GM19239 (cell line): ENCODE measurements around the gene CHST3.

Experiments
- DNase-seq: peaks from one replicate; pipeline ENCODE4 v3.0.0; 2011; ENCODE audit warnings: low spot score; ENCODE audit not compliant: insufficient read length
- FAIRE-seq: peaks from 2 replicates; lab custom pipeline; 2011; peaks lifted over from hg19 to GRCh38; lab: Jason Lieb, UNC

The CHST3 gene

DNA sequence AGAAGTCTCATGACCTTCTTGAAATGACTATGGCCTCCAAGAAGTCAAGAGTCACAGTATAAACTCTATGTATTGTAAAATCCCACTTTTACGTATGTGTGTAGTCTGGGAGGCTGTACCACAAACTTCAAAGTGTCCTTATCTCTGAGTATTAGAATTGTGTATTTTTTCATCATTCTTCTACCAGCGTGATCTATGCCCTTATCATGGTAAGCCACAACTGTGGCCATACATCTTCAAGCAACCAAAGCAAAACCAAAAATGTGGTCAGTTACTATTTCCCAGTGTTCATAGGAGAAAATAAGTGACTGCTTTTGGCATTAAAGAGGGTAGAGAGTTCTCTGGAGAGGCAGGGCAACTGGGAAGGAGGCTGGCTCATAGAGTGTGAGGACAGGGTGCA is 81.4 kb downstream of the CHST3 start:
- DNase-seq (no peak), FAIRE-seq (no peak)

DNA sequence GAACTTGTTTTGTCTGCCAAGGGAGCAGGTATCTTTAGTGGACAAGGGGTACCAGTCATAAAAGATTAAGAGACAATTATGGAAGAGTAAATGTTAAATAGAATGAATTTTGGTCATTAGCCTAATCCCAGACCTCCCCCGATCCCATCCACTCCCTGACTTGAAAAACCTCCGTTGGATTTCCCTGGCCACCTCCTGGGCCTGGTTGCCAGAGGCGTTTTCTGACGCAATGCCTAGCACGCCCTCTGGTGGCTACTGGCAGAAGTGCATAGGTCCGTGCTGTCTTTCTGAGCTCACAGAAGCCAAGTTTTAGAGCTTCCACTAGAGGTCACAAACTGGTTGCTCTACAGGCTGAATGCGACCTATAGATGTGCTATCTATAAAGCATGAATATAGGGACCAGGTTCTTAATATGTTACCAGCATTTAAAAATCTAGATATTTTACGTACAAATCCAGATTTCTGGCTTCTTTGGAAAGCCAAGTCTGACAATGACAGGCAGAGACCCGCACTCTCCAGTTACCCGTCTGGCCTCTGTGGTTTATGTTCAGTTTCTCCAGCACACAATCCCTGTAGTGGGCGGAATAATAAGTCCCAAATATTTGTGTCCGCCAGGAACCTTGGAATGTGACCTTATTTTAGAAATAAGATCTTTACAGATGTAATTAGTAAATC is 84.4 kb downstream of the CHST3 start:
- peak; percentile 91 for FAIRE-seq
- DNase-seq, result peak; percentile 91

DNA sequence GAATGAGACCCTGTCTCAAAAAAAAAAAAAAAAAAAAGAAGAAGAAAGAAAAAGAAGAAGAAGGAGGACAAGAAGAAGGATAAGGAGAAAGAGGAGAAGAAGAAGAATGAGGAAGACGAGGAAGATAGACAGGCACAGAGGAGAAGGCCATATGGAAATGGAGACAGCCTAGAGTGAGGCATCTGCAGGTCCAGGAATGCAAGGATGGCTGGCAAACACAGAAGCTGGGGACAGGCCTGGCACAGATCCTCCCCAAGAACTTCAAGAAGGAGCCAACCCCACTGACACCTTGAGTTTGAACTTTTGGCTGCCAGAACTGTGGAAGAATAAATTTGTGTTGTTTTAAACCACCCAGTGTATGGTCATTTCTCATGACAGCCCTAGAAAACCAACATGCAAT is 85.3 kb downstream of the CHST3 start:
- FAIRE-seq (no peak), DNase-seq (no peak)

GRCh38 chr10:72049969-72050781 is 86.0 kb downstream of the CHST3 start:
- DNase-seq, result no peak
- no peak for FAIRE-seq

DNA sequence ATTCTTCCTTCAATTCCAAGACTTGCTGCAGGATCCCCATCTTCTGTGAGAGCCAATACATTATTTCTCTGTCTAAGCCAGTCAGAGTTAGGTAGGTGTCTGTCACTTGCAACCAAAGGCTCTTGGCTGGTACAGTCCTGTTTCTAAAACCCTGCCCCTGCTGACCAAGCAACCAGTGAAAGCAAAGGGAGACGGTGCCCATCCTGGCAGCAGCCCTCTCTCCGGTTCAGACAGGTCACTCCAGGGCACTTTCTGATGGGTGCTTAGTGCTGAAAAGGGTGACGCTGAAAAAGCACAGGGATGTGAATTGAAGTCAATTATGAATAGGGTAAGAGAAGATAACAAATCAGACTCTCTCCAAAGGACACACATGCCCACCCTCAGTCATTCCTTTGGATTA is 86.7 kb downstream of the CHST3 start:
- no peak for DNase-seq
- FAIRE-seq, result no peak

GRCh38 chr10:72053690-72054089 is 89.5 kb downstream of the CHST3 start:
- no peak for FAIRE-seq

DNA sequence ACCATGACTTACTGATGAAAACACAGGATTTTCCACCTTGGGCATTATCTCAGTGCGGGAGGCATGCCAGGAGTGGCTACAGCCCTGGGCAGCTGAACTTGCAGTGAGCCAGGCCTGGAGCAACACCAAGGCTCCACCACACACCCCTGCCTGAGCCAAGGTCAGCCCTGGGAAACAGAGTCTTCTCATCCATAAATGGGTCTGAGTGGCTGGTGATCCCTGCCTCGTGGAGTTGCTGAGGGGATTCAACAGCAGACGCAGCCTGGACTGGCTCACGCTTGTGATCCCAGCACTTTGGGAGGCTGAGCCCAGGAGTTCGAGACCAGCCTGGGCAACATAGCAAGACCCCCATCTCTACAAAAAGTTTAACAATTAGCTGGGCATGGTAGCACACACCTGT is 91.9 kb downstream of the CHST3 start:
- DNase-seq (no peak), FAIRE-seq (no peak)

More at GRCh38 chr10:72053690-72054089, 89.5 kb downstream of the CHST3 start:
- no peak for DNase-seq

- no peak for FAIRE-seq
- no peak for DNase-seq
Observed at GRCh38 chr10:72056932-72057751, 92.9 kb downstream of the CHST3 start.

DNA sequence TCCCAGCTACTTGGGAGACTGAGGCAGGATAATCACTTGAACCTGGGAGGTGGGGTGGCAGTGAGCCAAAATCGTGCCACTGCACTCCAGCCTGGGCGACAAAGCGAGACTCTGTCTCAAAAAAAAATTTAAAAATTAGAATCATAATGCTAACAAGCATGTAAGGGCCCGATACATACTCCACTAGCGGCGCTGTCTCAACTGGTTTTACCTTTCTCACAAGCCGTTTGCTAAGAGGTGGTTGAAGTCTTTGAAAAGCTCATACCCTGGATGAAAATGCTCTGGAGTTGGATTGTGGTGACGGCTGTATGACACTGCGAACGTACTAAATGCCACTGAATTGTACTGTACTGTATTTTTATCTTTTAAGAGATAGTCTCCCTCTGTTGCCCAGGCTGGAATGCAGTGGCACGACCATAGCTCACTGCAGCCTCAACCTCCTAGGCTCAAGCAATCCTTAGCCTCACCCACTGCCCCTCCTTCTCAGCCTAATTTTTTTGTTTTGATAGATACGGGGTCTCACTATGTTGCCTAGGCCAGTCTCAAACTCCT is 94.2 kb downstream of the CHST3 start:
- DNase-seq, result no peak
- no peak for FAIRE-seq

DNA sequence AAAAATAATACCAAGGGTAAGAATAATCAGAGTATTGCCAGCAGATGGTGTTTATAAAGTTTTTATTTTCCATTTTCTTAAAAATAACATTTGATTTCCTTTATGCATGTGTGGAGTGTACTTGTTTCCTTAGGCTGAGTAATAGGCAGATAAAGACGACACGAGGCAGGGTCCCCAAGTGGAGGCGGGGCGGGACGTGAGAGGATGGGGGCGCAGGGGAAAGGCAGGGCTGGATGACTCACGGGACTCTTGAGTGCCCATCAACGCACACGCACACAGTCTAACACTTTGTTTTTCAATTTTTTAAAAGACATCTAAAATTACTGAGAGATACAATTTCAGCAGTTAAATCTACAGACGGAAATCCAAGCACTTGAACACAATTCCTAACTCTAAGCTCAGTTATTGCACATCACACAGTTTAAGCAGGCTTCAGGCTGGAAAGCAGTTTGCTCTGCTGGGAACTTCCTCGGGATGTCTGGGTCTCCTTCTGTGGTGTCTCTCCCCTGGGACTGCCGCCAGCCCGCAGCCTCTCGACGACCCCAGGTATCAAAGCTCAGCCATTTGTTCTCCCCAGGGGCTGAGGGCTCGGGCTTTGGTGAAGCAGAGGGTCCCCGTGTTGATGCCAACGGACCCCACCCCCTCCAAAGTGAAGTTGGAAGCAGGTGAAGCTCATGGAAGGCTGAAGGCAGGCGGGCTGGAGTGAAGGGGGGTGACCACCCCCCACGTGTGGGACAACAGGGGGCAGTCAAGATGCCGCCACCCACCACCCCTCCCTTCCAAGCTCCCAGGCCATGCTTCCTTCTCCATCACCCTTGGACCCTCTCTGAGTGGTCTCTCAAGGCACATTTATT is 95.0 kb downstream of the CHST3 start:
- DNase-seq (no peak), FAIRE-seq (no peak)

DNA sequence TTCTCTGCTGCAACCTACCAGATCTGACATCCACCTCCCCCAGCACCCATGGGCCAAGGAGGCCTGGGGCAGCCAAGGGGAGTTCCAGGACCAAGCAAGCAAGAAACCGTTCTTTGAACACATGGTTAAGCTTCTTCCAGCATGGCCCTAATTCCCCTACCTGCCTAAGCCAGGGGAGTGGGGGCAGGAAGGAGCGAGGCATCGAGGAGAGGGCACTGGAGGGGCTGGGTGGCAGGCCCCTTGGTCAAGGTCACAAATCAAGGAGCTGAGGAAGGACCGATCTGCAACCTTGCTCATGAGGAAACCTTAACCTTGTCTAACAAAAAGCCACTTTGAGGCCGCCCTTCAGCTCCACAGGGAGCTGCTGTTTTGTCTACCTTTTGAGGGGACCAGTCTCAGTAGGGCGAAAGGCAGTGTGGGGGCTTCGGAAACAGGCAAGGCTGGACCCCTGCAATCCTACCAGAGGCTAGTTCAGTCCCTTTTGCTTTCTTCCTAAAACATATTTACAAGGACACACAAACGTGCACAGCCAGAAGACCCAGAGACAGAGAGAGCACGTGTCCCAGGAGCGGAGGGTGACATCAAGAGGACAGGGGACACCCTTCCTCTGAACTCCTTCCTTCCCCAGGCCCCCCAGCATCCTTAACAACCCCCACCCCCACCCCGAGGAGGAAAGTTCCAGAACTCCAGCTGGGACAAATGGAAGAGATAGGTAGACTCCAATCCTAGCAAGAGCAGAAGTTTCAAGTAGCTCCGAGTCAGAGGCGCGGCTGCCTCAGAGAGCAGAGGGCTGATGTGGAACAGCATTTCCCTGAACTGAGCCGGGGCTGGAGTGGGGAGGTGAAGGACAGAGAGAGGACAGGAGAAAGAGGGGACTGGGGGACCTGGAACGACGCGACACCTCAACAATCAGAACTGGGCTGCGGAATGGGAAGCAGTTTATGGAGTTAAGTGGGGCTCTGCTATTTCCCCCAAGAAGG is 95.9 kb downstream of the CHST3 start:
- no peak for DNase-seq
- FAIRE-seq, result no peak

- FAIRE-seq, result no peak
- no peak for DNase-seq
Observed at GRCh38 chr10:72061491-72061890, 97.3 kb downstream of the CHST3 start.

- FAIRE-seq (no peak), DNase-seq (no peak)
Observed at GRCh38 chr10:72061930-72062329, 97.7 kb downstream of the CHST3 start.

DNA sequence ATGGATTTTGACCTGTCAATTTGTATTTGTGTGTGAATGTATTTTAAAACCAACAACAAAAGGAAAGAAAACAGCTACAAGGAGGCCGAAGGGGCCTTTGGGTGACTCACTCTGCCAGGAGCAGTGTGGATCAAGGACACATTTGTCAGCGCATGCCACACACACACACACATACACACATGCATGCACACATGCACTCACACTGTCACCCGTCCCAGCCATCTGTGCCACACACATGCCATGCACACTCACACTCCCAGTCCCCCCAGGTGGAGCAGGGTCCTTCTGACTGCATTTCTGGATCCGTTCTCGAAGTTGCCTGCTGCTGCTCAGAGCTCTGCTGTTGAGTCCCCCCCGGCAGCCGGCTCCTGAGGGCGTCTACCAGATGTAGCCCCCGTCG is 98.2 kb downstream of the CHST3 start:
- DNase-seq (no peak), FAIRE-seq (no peak)
